RWPE2 (cell line): ENCODE measurements around the gene FOXA3.

Experiments
- ATAC-seq: fragments of 200-7000 bp; cut with Tn5 transposase; 3 replicates; pipeline ENCODE4 v1.9.1; 2021; ENCODE audit warnings: low read depth
- DNase-seq: peaks from one replicate; pipeline ENCODE4 v3.0.0-alpha.2; 2020; ENCODE audit warnings: low spot score
- H3K27ac ChIP-seq: fragments of 450-650 bp; 2 replicates; pipeline ENCODE4 v1.5.1; 2017; ENCODE audit warnings: mild to moderate bottlenecking; ENCODE audit not compliant: poor library complexity, severe bottlenecking
- H3K27me3 ChIP-seq: fragments of 250-450 bp; sonication (Bioruptor Pico); 2 replicates; pipeline ENCODE4 v1.5.1; 2021; ENCODE audit warnings: mild to moderate bottlenecking, moderate library complexity; ENCODE audit not compliant: insufficient read depth, poor library complexity, severe bottlenecking
- H3K36me3 ChIP-seq: fragments of 250-450 bp; sonication (Bioruptor Pico); 2 replicates; pipeline ENCODE4 v1.5.1; 2020; ENCODE audit warnings: low read depth, mild to moderate bottlenecking, moderate library complexity
- H3K4me1 ChIP-seq: fragments of 250-450 bp; sonication (Bioruptor Pico); 2 replicates; pipeline ENCODE4 v1.5.1; 2021; ENCODE audit warnings: mild to moderate bottlenecking, moderate library complexity; ENCODE audit not compliant: insufficient read depth, poor library complexity, severe bottlenecking
- H3K4me3 ChIP-seq: fragments of 250-450 bp; sonication (Bioruptor Pico); 2 replicates; pipeline ENCODE4 v1.5.1; 2021; ENCODE audit warnings: mild to moderate bottlenecking, moderate library complexity; ENCODE audit not compliant: severe bottlenecking
- H3K9me3 ChIP-seq: fragments of 250-450 bp; sonication (Bioruptor Pico); 2 replicates; pipeline ENCODE4 v1.5.1; 2021; ENCODE audit warnings: mild to moderate bottlenecking, moderate library complexity; ENCODE audit not compliant: severe bottlenecking
- TF ChIP-seq, protein P1 (sequence below): fragments of 450-650 bp; IDR thresholded peaks from one replicate; pipeline ENCODE4 v1.5.1; 2017; ENCODE audit warnings: mild to moderate bottlenecking, moderate library complexity; ENCODE audit not compliant: poor library complexity, severe bottlenecking

Gene FOXA3

DNA sequence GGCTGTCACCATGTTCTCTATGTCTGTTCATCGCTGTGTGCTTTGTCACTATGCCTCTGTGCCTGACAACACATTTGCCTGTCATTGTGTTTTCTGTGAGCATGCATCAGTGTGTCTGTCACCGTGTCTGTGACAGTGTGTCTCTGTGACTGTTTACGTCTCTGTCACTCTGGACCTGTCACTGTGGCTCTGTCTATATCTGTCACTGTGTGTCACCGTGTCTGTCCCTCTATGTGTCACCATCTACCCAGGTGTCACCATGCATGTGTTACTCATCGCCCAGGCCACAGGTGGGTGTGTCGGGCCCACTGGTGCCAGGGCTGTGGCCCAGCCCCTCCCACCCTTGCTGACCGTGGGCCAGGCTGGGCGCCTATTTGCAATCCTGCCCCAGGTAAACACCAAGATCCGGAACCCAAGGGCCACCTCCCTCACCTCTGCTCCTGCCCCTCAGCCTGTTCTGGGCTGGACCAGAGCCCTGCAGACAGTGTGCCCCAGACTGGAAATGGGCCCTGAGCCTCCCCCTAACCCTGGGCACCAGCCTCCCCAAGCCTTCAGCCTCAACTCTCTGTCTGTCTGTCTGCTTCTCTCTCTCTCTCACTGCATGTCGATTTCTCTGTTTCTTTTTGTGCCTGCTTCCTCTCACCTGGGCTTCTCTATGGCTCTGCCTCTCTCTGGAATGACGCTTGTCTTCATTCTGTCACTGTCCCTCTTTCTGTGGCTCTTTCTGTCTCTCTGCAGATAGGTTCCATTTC lies 14.1 kb downstream of the FOXA3 start:
- peaks cover 5% of the 10 kb centered on the region for H3K4me1 ChIP-seq

DNA sequence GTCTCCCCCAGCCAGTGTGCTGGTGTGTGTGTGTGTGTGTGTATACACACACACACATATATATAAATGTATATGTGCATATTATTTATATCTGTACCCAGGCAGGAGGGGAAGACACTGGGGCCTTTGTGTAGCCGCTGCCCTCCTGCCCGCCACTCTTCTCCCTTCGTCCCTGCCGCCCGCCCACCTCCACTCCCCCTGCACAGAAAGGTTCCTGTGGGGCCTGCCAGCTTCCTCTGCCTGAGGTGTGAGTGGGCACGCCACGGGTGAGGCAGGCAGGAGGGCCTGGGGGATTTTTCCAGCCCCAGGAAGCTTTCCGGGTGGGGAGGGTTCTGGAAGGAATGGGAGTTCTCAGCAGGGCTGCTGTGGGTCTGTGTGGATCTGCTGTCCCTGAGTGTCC lies 14.9 kb downstream of the FOXA3 start:
- TF ChIP-seq, protein P1, sequence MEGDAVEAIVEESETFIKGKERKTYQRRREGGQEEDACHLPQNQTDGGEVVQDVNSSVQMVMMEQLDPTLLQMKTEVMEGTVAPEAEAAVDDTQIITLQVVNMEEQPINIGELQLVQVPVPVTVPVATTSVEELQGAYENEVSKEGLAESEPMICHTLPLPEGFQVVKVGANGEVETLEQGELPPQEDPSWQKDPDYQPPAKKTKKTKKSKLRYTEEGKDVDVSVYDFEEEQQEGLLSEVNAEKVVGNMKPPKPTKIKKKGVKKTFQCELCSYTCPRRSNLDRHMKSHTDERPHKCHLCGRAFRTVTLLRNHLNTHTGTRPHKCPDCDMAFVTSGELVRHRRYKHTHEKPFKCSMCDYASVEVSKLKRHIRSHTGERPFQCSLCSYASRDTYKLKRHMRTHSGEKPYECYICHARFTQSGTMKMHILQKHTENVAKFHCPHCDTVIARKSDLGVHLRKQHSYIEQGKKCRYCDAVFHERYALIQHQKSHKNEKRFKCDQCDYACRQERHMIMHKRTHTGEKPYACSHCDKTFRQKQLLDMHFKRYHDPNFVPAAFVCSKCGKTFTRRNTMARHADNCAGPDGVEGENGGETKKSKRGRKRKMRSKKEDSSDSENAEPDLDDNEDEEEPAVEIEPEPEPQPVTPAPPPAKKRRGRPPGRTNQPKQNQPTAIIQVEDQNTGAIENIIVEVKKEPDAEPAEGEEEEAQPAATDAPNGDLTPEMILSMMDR = no peak
- Histone ChIP-seq H3K27ac (no peak overlapping the region), H3K4me1 (peaks cover 6% of the 10 kb centered on the region), H3K36me3 (peaks cover 1% of the 10 kb centered on the region), H3K27me3 (no peaks in the 10 kb centered on the region), H3K9me3 (no peaks in the 10 kb centered on the region), H3K4me3 (no peak overlapping the region)
- ATAC-seq (no peak), DNase-seq (no peak)

More for the DNA sequence above, 14.1 kb downstream of the FOXA3 start:
- Histone ChIP-seq H3K27me3 (no peaks in the 10 kb centered on the region), H3K4me3 (no peak overlapping the region), H3K36me3 (no peaks in the 10 kb centered on the region), H3K27ac (no peak overlapping the region), H3K9me3 (no peaks in the 10 kb centered on the region)
- ATAC-seq (no peak), DNase-seq (no peak)
- TF ChIP-seq, protein P1 = no peak

DNA sequence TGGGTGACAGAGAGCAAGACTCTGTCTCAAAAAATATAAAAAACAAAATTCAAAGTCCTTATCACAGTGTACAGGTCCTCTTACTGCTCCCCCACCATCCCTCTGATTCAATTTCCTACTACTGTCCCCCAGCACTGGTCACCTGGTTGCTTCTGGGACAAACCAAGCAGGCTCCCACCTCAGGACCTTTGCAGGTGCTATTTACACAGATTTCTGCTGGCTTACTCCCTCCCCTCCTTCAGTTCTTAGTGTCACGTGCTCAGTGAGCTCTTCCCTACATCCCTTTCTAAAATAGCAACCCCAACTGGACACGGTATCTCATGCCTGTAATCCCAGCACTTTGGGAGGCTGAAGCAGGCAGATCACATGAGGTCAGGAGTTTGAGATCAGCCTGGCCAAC lies 15.8 kb downstream of the FOXA3 start:
- TF ChIP-seq, protein P1 = no peak
- Histone ChIP-seq H3K36me3 (peaks cover 4% of the 10 kb centered on the region), H3K4me1 (peaks cover 6% of the 10 kb centered on the region), H3K4me3 (no peak overlapping the region), H3K27ac (no peak overlapping the region), H3K9me3 (no peaks in the 10 kb centered on the region), H3K27me3 (no peaks in the 10 kb centered on the region)
- DNase-seq (no peak), ATAC-seq (no peak)

DNA sequence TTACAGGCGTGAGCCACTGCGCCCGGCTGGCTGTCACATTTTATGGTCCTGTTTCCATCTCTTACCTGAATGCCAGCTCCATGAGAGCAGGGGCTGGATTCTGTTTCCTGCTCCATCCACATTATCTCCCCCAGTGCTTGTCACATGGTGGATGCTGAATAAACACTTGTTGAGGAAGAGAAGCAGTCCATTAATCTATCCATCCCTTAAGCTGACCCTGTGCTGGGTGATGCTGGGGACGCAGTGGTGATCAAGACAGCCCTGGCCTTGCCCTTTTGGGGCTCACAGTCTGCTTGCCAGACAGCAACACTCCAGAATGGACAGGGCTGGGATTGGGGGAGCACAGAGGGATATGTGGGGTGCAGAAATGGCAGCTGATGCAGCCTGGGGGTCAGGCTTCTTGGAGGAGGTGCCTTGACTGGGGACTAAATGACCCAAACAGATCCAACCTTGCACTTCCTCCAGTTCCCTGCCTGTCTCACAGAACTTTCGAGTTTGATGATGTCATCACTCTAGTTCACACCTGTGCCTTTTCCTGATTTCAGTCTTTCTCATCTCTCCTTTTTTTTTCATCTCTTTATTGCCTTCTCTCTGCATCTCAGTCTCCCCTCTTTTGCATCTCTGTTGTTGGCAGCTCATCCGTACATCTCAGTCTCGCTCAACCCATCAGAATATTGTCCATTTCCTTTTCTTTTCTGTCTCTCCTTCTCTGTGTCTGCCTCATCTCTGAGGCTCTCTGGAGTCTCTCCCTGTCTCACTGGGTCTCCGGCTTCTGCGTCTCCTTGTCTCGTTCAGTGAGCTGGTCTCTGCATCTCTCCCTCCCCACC lies 17.2 kb downstream of the FOXA3 start:
- Histone ChIP-seq H3K27me3 (no peaks in the 10 kb centered on the region), H3K36me3 (peaks cover 4% of the 10 kb centered on the region), H3K9me3 (no peaks in the 10 kb centered on the region), H3K27ac (no peak overlapping the region), H3K4me3 (no peak overlapping the region), H3K4me1 (peaks cover 6% of the 10 kb centered on the region)
- no peak for DNase-seq
- ATAC-seq = no peak
- TF ChIP-seq, protein P1 = no peak
